ENCODE data around the gene PELI1.

The PELI1 gene

GRCh38 chr2:64133828-64134227, 10.4 kb downstream of the PELI1 start:
- Histone ChIP-seq H3K4me3 (ENCODE audit: low read depth, low read length) (no peak overlapping the region), H3K27me3 (ENCODE audit: control insufficient read depth, insufficient read depth, low read length) (no peaks in the 10 kb centered on the region), H3K9ac (ENCODE audit: low read depth, low read length) (no peak overlapping the region), H3K9me3 (ENCODE audit: control insufficient read depth, insufficient read depth, low read length) (no peaks in the 10 kb centered on the region), H3K36me3 (ENCODE audit: control insufficient read depth, insufficient read depth, low read length) (no peaks in the 10 kb centered on the region), H3K4me1 (ENCODE audit: control insufficient read depth, insufficient read depth, low read length) (peaks cover 36% of the 10 kb centered on the region)

- no peaks in the 10 kb centered on the region for H3K36me3 ChIP-seq (ENCODE audit: control insufficient read depth, insufficient read depth, low read length)
- no peak overlapping the region for H3K4me3 ChIP-seq (ENCODE audit: low read depth, low read length)
- no peaks in the 10 kb centered on the region for H3K9me3 ChIP-seq (ENCODE audit: control insufficient read depth, insufficient read depth, low read length)
- H3K9ac ChIP-seq (ENCODE audit: low read depth, low read length): no peak overlapping the region
- no peaks in the 10 kb centered on the region for H3K27me3 ChIP-seq (ENCODE audit: control insufficient read depth, insufficient read depth, low read length)
- peaks cover 41% of the 10 kb centered on the region for H3K4me1 ChIP-seq (ENCODE audit: control insufficient read depth, insufficient read depth, low read length)
Measured at GRCh38 chr2:64133354-64133753, 10.9 kb downstream of the PELI1 start.

- peaks cover 42% of the 10 kb centered on the region for H3K4me1 ChIP-seq (ENCODE audit: control insufficient read depth, insufficient read depth, low read length)
- no peaks in the 10 kb centered on the region for H3K36me3 ChIP-seq (ENCODE audit: control insufficient read depth, insufficient read depth, low read length)
Measured at GRCh38 chr2:64130333-64130732, 13.9 kb downstream of the PELI1 start.

DNA sequence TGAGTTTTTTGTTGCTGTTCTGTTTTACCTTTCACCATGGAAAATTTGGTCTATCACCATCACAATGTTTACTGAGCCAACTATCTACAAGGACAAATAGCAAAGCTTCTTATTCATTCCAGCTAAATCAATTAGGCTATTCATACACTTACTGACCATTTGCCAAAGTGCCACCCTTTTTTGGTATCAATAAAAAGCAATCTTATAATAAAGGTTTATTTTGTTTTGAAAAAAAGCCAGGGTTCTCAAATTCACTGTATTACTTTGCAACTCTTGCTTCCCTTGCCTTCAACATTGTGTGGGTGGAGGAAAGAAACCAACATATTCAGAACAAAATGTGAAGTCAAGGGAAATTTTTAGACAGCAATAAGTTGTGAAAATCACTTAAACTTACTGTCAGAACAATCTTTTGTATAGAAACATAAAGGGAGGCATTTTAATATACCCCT, 15.3 kb downstream of the PELI1 start:
- H3K4me1 ChIP-seq (ENCODE audit: control insufficient read depth, insufficient read depth, low read length): peaks cover 35% of the 10 kb centered on the region
- H3K4me3 ChIP-seq (ENCODE audit: low read depth, low read length): no peak overlapping the region
- H3K27me3 ChIP-seq (ENCODE audit: control insufficient read depth, insufficient read depth, low read length): no peaks in the 10 kb centered on the region
- H3K9ac ChIP-seq (ENCODE audit: low read depth, low read length): no peak overlapping the region
- no peaks in the 10 kb centered on the region for H3K9me3 ChIP-seq (ENCODE audit: control insufficient read depth, insufficient read depth, low read length)
- no peaks in the 10 kb centered on the region for H3K36me3 ChIP-seq (ENCODE audit: control insufficient read depth, insufficient read depth, low read length)

More at GRCh38 chr2:64130333-64130732, 13.9 kb downstream of the PELI1 start:
- H3K9ac ChIP-seq (ENCODE audit: low read depth, low read length): no peak overlapping the region
- H3K27me3 ChIP-seq (ENCODE audit: control insufficient read depth, insufficient read depth, low read length): no peaks in the 10 kb centered on the region
- H3K4me3 ChIP-seq (ENCODE audit: low read depth, low read length): no peak overlapping the region
- no peaks in the 10 kb centered on the region for H3K9me3 ChIP-seq (ENCODE audit: control insufficient read depth, insufficient read depth, low read length)

DNA sequence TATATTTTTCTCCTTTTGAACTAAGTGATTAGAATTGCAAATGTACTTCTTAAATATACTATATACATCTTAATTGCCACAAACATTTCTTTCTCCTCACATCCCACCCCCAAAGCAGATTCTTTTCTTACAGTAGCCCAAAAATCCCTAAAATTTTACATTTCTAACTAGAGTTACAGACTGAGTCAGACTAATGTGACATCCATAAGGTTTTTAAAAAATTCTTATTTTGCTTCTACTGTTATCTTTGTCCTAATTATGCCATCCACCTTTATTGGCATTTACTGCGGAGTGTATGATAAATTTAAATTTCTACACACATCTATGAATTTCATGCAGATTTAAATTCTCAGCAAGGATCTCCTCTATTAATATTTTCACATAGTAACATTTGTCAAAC, 15.8 kb downstream of the PELI1 start:
- Histone ChIP-seq H3K9ac (ENCODE audit: low read depth, low read length) (no peak overlapping the region), H3K9me3 (ENCODE audit: control insufficient read depth, insufficient read depth, low read length) (no peaks in the 10 kb centered on the region), H3K27me3 (ENCODE audit: control insufficient read depth, insufficient read depth, low read length) (no peaks in the 10 kb centered on the region), H3K4me1 (ENCODE audit: control insufficient read depth, insufficient read depth, low read length) (peaks cover 34% of the 10 kb centered on the region), H3K4me3 (ENCODE audit: low read depth, low read length) (no peak overlapping the region), H3K36me3 (ENCODE audit: control insufficient read depth, insufficient read depth, low read length) (no peaks in the 10 kb centered on the region)

GRCh38 chr2:64127119-64127518, 17.1 kb downstream of the PELI1 start:
- Histone ChIP-seq H3K4me1 (ENCODE audit: control insufficient read depth, insufficient read depth, low read length) (peaks cover 25% of the 10 kb centered on the region), H3K4me3 (ENCODE audit: low read depth, low read length) (no peak overlapping the region), H3K27me3 (ENCODE audit: control insufficient read depth, insufficient read depth, low read length) (no peaks in the 10 kb centered on the region), H3K36me3 (ENCODE audit: control insufficient read depth, insufficient read depth, low read length) (no peaks in the 10 kb centered on the region), H3K9ac (ENCODE audit: low read depth, low read length) (no peak overlapping the region), H3K9me3 (ENCODE audit: control insufficient read depth, insufficient read depth, low read length) (no peaks in the 10 kb centered on the region)

GRCh38 chr2:64126601-64127000, 17.6 kb downstream of the PELI1 start:
- Histone ChIP-seq H3K36me3 (ENCODE audit: control insufficient read depth, insufficient read depth, low read length) (no peaks in the 10 kb centered on the region), H3K4me3 (ENCODE audit: low read depth, low read length) (no peak overlapping the region), H3K4me1 (ENCODE audit: control insufficient read depth, insufficient read depth, low read length) (peaks cover 25% of the 10 kb centered on the region)

GRCh38 chr2:64124571-64124970, 19.6 kb downstream of the PELI1 start:
- H3K4me3 ChIP-seq (ENCODE audit: low read depth, low read length): no peak overlapping the region
- peaks cover 18% of the 10 kb centered on the region for H3K4me1 ChIP-seq (ENCODE audit: control insufficient read depth, insufficient read depth, low read length)
- H3K9ac ChIP-seq (ENCODE audit: low read depth, low read length): no peak overlapping the region
- H3K9me3 ChIP-seq (ENCODE audit: control insufficient read depth, insufficient read depth, low read length): no peaks in the 10 kb centered on the region
- H3K27me3 ChIP-seq (ENCODE audit: control insufficient read depth, insufficient read depth, low read length): no peaks in the 10 kb centered on the region
- no peaks in the 10 kb centered on the region for H3K36me3 ChIP-seq (ENCODE audit: control insufficient read depth, insufficient read depth, low read length)

More at GRCh38 chr2:64126601-64127000, 17.6 kb downstream of the PELI1 start:
- H3K9ac ChIP-seq (ENCODE audit: low read depth, low read length): no peak overlapping the region
- no peaks in the 10 kb centered on the region for H3K9me3 ChIP-seq (ENCODE audit: control insufficient read depth, insufficient read depth, low read length)
- no peaks in the 10 kb centered on the region for H3K27me3 ChIP-seq (ENCODE audit: control insufficient read depth, insufficient read depth, low read length)

- Histone ChIP-seq H3K9ac (ENCODE audit: low read depth, low read length) (no peak overlapping the region), H3K4me1 (ENCODE audit: control insufficient read depth, insufficient read depth, low read length) (peaks cover 14% of the 10 kb centered on the region), H3K4me3 (ENCODE audit: low read depth, low read length) (no peak overlapping the region), H3K9me3 (ENCODE audit: control insufficient read depth, insufficient read depth, low read length) (no peaks in the 10 kb centered on the region), H3K27me3 (ENCODE audit: control insufficient read depth, insufficient read depth, low read length) (no peaks in the 10 kb centered on the region), H3K36me3 (ENCODE audit: control insufficient read depth, insufficient read depth, low read length) (no peaks in the 10 kb centered on the region)
Measured at GRCh38 chr2:64124168-64124567, 20.1 kb downstream of the PELI1 start.

DNA sequence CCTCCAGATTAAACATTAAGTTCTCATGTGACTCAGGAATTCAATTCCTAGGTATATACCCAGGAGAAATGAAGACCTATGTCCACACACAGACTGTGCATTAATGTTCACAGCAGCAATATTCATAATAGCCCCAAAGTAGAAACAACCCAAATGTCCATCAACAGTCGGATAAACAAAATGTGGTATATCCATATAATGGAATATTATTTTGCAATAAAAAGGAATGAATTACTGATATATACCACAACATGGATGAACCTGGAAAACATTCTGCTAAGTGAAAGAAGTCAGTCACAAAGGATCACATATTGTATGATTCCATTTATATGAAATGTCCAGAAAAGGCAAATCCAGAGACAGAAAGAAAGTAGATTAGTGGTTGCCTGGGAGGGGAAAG, 20.5 kb downstream of the PELI1 start:
- H3K4me1 ChIP-seq (ENCODE audit: control insufficient read depth, insufficient read depth, low read length): peaks cover 9% of the 10 kb centered on the region
- H3K9ac ChIP-seq (ENCODE audit: low read depth, low read length): no peak overlapping the region
- no peaks in the 10 kb centered on the region for H3K36me3 ChIP-seq (ENCODE audit: control insufficient read depth, insufficient read depth, low read length)
- H3K27me3 ChIP-seq (ENCODE audit: control insufficient read depth, insufficient read depth, low read length): no peaks in the 10 kb centered on the region
- H3K9me3 ChIP-seq (ENCODE audit: control insufficient read depth, insufficient read depth, low read length): no peaks in the 10 kb centered on the region
- H3K4me3 ChIP-seq (ENCODE audit: low read depth, low read length): no peak overlapping the region

DNA sequence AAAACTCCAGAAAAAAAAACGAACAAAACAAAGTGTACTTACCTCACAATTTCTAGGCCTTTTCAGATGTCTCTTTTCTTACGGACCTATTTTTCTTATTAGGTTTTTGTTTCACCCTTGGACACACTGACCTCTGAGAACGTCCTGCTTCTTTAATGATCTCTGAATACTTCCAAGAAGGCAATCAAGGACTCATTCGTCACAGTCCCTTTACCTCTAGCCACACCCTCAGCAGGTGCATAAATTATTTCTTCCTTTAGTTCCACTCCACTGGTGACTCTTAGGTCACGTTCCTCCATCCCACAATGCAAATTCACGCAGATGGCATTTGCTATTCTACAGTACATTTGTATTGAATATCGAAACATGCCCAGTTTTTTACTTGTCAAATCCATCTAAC, 21.9 kb downstream of the PELI1 start:
- Histone ChIP-seq H3K27me3 (ENCODE audit: control insufficient read depth, insufficient read depth, low read length) (no peaks in the 10 kb centered on the region), H3K9me3 (ENCODE audit: control insufficient read depth, insufficient read depth, low read length) (no peaks in the 10 kb centered on the region), H3K36me3 (ENCODE audit: control insufficient read depth, insufficient read depth, low read length) (no peaks in the 10 kb centered on the region), H3K4me3 (ENCODE audit: low read depth, low read length) (no peak overlapping the region), H3K4me1 (ENCODE audit: control insufficient read depth, insufficient read depth, low read length) (peaks cover 4% of the 10 kb centered on the region), H3K9ac (ENCODE audit: low read depth, low read length) (no peak overlapping the region)

DNA sequence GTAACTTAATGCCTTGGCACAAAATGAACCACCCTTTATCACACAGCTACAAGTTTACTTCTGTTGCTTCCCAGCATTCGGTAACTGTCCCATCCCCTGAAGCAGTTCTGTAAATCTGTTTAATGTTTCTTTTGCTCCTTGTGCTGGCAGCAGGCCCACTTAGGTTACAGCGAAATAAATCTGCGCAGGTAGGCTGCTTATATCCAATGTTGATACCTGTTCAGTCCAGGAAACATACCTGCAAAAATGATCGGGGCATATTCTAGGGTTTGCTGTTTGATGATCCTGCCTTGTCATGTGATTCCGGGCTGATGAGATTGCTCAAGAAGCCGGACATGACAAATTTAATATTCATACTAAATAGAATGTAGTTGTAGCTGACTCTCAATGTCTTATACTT, 23.3 kb downstream of the PELI1 start:
- no peaks in the 10 kb centered on the region for H3K27me3 ChIP-seq (ENCODE audit: control insufficient read depth, insufficient read depth, low read length)
- H3K9me3 ChIP-seq (ENCODE audit: control insufficient read depth, insufficient read depth, low read length): no peaks in the 10 kb centered on the region
- no peak overlapping the region for H3K4me3 ChIP-seq (ENCODE audit: low read depth, low read length)
- no peaks in the 10 kb centered on the region for H3K36me3 ChIP-seq (ENCODE audit: control insufficient read depth, insufficient read depth, low read length)
- H3K9ac ChIP-seq (ENCODE audit: low read depth, low read length): no peak overlapping the region
- peaks cover 6% of the 10 kb centered on the region for H3K4me1 ChIP-seq (ENCODE audit: control insufficient read depth, insufficient read depth, low read length)

DNA sequence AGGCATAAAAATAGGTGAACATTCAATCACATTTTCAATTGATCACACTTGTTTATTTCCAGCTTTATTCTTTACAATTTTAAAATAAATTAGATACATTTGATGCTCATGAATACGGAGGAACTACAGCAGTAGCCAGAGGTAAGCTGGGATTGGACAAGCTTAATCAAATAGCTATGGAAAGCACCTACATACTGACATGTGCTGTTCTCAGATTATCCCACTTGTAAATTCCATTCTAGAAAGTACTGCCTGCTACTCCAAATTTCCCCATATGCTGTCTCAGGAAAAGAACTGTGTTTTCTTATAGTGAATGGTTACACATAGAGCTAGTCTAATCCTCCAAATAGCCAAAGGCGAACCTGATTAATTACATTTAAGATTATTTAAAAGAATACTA, 24.2 kb downstream of the PELI1 start:
- Histone ChIP-seq H3K9ac (ENCODE audit: low read depth, low read length) (no peak overlapping the region), H3K36me3 (ENCODE audit: control insufficient read depth, insufficient read depth, low read length) (no peaks in the 10 kb centered on the region), H3K4me1 (ENCODE audit: control insufficient read depth, insufficient read depth, low read length) (peaks cover 6% of the 10 kb centered on the region), H3K27me3 (ENCODE audit: control insufficient read depth, insufficient read depth, low read length) (no peaks in the 10 kb centered on the region), H3K9me3 (ENCODE audit: control insufficient read depth, insufficient read depth, low read length) (no peaks in the 10 kb centered on the region), H3K4me3 (ENCODE audit: low read depth, low read length) (no peak overlapping the region)
